ENCODE results near the gene PMM2.

GRCh38 chr16:8887952-8888560, 90.4 kb downstream of the PMM2 start:
- no peak for TF ChIP-seq CTCF (IDR thresholded peaks at IDR 0.05)
- no peak for TF ChIP-seq POLR2A (IDR thresholded peaks at IDR 0.05)
